Effector CD4-positive, alpha-beta T cell (primary cell): ENCODE results near the gene KIAA0319L.
"Not testable (repeated sequence)": the region's sequence is repeated elsewhere in the genome, so short reads cannot be mapped to it uniquely, and the experiment has no call there.

ENCODE experiments used
- DNase-seq: peaks from one replicate; pipeline ENCODE4 v3.0.0-alpha.2; 2020

Gene KIAA0319L

DNA sequence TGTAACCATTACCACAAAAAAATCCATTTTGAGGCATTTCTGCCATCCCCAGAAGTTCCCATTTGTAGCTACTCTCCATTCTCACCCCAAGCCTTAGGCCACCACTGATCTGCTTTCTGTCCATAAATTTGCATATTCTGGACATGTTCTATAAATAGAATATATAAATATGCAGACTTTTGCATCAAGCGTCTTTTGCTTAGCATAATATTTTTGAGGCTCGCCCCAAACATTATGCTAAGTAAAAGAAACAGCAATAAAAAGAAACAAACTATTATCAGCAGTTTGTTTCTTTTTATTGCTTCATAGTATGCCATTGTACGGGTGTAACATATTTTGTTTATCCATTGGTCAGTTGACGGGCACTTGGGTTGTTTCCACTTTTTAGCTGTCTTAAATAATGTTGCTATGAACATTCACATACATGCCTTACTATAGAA is 23.8 kb upstream of the KIAA0319L start:
- no peak for DNase-seq

GRCh38 chr1:35577071-35577998 is 20.1 kb upstream of the KIAA0319L start:
- DNase-seq, result peak; percentile 41

DNA sequence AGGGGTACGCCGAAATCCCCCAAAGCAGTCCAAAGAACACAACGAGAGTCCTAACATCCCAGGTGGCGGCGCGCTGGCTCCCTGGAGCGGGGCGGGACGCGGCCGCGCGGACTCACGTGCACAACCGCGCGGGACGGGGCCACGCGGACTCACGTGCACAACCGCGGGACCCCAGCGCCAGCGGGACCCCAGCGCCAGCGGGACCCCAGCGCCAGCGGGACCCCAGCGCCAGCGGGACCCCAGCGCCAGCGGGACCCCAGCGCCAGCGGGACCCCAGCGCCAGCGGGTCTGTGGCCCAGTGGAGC is 19.5 kb upstream of the KIAA0319L start:
- not testable (repeated sequence) for DNase-seq

DNA sequence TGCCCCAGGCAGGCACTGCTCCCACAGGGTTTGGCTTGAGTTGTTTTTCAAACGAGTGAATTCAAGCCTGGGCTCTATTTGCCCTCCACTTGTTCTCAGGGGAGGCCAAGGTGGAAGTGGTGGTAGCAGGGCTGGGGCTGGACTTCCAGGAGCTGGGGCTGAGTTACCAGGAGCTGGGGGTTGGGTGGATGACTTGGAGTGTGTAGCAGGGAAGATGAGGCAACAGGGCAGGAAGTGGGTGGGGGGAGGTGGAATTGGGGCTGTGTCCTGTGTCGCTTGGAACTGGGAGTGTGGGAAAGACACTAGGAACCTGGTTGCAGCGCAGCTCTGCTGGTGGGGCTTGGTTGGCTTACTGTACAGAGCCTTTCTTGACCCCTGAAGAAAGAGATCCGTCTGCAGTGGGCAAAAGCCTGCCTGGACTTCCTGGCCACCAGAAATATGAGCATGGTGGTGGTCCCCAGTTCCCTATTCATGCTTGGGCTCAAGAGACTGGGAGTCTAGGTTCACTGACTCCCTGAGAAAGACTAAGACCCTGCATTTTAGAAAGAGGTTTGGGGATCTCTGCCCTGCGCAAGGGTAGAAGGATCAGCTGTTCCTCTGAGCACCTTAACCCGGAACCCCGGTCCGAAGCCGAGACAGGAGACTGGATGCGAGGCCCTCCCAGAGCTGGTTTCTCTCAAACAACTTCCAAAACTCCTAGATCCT is 19.0 kb upstream of the KIAA0319L start:
- no peak for DNase-seq

DNA sequence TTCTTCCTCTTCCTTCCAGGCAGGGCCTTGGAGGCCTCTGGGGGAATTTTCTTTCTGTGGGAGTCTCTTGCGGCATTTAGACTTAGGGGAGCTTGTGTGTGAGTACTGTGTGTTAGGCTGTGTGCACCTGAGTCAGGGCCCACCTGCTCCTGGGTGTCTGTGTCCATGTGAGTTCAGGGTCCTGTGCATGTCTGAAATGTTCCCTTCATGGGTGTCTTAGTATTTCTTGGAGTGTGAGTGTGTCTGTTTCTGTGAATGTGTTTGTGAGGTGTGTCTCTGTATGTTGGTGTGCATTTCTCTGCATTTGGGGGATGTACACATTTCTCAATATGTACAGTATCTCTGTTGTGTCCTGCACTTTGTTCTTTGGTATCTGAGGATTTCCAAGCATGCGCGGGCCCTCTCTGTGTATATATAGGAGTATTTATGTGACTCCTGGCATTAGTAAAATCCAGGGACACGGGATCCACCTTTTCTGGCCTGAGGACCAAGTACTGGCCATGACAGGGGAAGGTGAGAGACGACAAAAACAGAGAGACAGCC is 18.3 kb upstream of the KIAA0319L start:
- DNase-seq, result no peak

GRCh38 chr1:35574655-35575415 is 17.6 kb upstream of the KIAA0319L start:
- no peak for DNase-seq

GRCh38 chr1:35574125-35574654 is 17.0 kb upstream of the KIAA0319L start:
- DNase-seq, result no peak

- no peak for DNase-seq
Observed at GRCh38 chr1:35573198-35574124, 16.3 kb upstream of the KIAA0319L start, which contains the start of gene TFAP2E. TFAP2E (plus strand) TSS chr1:35573314; CDS start chr1:35573578, 264 bp downstream.

DNA sequence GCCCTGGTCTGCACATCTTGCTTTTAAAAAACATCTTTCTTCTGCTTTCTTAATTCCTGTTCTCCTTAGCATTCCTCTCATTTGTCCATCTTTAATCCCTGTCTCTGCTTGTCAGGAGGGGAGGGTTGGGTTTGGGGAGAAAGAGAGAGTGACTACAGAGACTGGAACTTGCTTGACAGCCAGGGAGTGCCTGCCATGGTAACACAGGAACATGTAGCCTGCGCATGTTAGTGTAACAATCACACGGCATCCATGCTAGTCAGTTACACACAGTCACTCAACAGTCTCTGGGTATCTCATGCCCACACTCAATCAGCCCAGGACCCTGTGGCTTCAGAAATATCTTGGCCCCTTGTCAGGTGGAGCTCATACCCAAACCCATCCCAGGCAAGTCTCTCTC is 15.1 kb upstream of the KIAA0319L start:
- DNase-seq, result no peak

- DNase-seq, result no peak
Observed at GRCh38 chr1:35571263-35571662, 14.1 kb upstream of the KIAA0319L start.

GRCh38 chr1:35570589-35571137 is 13.5 kb upstream of the KIAA0319L start:
- no peak for DNase-seq

DNA sequence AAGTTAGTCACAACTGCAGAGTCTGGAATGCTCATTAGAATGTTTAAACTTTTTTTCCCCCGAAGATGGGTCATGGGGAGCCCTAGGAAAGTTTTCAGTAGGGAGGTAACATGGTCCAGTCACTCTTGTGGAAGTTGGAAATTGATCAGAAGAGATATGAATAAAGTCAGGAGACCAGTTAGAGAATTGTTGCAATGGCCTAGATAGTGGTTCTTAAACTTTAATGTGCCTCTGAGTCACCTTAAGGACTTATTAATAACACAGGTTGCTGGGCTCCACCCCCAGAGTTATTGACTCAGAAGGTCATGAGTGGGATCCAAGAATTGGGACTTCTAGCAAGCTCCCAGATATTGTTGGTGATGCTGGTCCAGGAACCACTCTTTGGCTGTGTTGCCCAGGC is 12.7 kb upstream of the KIAA0319L start:
- no peak for DNase-seq

GRCh38 chr1:35568975-35569395 is 11.8 kb upstream of the KIAA0319L start:
- peak; percentile 42 for DNase-seq

DNA sequence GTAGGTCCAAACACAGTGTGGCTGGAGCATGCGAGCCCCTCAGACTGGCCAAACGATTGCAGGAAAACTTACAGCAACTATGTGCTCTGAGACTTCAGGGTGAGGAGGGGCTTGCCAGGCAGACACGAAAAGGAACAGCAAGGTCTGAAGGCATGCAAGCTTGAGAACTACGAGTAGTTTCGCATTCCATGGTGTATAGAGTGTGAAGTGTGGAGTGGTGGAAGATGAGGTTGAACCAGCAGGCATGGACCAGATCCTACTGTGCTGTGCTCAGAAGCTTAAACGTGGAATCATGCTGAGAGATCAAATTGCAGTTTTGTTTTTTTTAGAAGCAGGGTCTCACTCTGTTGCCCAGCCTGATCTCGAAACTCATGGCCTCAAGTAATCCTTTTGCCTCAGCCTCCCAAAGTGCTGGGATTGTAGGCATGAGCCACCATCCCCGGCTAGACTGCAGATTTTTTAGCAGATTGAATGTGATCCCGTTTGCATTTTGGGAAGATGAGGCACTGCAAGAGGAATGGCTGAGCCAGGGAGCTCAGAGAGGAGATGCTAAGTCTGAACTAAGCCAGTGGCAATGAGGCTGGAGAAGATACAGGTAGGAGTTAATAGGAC is 10.8 kb upstream of the KIAA0319L start:
- no peak for DNase-seq

DNA sequence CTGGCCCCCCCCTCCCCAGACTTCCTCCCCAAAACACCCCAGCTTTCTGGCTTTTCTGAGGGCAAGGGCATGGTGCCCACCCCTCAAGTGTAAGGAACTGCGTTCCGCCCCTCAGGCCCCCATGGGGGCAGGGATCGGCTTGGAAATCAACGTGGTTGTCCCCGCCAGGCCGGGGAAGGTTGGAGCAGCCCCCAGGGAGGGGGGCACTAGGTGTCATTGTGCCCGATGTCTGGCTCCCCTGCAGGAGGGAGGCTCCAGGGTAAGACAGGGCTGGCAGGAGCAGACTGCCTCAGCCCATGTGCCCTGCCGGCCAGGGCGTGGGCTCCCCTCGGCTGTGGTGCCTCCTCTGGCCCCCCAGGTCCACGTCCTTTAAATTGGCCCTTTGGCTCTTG is 8.5 kb upstream of the KIAA0319L start:
- no peak for DNase-seq

DNA sequence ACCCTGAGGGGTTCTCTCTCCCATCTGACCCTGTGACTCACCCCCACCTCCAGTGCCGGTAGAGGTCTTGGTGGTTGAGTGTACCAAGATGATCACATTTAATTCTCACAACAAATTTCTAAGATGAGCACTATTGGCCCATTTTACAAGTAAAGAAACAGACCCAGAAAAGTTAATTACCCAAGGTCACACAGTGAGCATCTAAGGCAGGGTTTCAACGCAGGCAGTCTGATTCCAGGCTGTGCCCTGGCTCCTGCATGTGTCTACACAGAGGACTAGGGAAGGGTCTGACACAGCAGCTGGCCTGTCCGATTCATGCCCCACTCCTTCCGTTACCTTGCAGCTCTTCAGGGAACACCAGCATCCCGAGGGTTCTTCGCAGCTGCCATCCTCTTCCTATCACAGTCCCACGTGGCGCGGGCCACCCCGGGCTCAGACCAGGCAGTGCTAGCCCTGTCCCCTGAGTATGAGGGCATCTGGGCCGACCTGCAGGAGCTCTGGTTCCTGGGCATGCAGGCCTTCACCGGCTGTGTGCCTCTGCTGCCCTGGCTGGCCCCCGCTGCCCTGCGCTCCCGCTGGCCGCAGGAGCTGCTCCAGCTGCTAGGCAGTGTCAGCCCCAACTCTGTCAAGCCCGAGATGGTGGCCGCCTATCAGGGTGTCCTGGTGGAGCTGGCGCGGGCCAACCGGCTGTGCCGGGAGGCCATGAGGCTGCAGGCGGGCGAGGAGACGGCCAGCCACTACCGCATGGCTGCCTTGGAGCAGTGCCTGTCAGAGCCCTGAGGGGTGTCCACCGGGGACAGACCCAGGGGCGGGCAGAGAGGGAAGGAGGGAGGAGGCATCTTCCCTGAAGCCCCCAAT is 7.9 kb upstream of the KIAA0319L start:
- DNase-seq, result no peak

DNA sequence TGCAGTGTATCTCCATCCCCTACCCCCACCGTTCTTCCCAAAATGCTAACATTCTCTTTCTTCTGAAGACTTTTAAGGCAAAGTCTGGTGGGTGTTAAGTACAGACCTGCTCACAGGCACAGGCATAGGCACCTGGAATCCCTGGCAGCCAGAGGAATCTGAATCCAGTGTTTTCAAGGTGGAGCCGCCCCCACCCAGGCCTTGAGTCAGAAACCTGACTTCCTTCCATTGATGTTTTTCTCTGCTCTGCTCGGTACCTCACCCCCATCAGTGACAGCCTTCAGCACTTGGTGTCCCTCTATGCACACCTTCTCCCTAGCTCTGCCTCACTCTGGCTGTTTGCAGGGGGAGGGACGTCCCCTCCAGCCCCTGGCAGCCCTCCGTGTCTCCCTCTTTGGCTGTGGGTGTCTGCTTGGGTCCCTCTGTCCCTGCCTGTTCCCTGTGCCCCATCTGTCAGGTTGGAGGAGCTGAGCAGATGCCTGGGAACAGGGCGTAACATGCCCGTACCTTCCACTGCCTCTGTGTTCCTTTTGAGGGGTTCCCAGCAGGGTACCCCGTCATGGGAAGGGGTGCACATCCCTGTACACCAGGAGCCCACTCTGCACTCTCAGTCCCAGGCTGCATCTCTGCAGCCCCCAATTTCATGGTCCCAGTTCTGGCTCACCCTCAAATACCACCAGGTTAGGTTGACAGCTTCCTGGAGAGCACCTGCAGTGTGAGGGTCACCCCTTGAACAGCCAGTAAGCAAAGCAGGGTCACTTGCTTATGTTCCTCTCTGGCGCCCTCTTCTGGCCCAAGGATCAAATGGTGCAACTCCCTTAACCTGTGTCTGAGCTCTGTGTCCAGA is 7.1 kb upstream of the KIAA0319L start:
- DNase-seq, result peak; percentile 79

GRCh38 chr1:35563166-35563565 is 6.0 kb upstream of the KIAA0319L start:
- DNase-seq, result no peak
